Right lobe of liver (tissue), 6 donors: Measurements from ENCODE around the gene TWNK. TPM values are rescaled to one million over a fixed set of nuclear protein-coding genes. Genes with fewer than 3 reads are reported as not detected.

Source experiments
- ATAC-seq, 4 donors: fragments of 200-7000 bp; cut with Tn5 transposase; one replicate each; pipeline ENCODE4 v1.9.1; 2020; ENCODE audit warnings: mild to moderate bottlenecking in 4 of 4, moderate library complexity in 4 of 4
- DNase-seq, 3 donors: peaks; one replicate each; pipeline ENCODE4 v3.0.0-alpha.2; 2020
- H3K27ac ChIP-seq, 3 donors: fragments of 200-600 bp; one replicate each; pipeline ENCODE4 v1.8.0; 2022
- H3K27me3 ChIP-seq, 2 donors: fragments of 200-600 bp; one replicate each; pipeline ENCODE4 v1.8.0; 2022
- H3K36me3 ChIP-seq, 4 donors: fragments of 200-600 bp; sonication (generic) in 1 of 4; one replicate each; pipeline versions ENCODE4 v1.5.1 to v1.8.0; 2017 to 2022; ENCODE audit warnings: control low read depth in 1 of 4
- H3K4me1 ChIP-seq, 4 donors: fragments of 200-600 bp; sonication (generic) in 1 of 4; one replicate each; pipeline versions ENCODE4 v1.5.1 to v1.8.0; 2017 to 2022; ENCODE audit warnings: control low read depth in 1 of 4
- H3K4me3 ChIP-seq, 3 donors: fragments of 200-600 bp; one replicate each; pipeline ENCODE4 v1.8.0; 2022
- H3K9me3 ChIP-seq, 4 donors: fragments of 200-600 bp; sonication (generic) in 1 of 4; one replicate each; pipeline versions ENCODE4 v1.5.1 to v1.8.0; 2017 to 2022; ENCODE audit warnings: control low read depth in 1 of 4
- POLR2A ChIP-seq: fragments of 450-650 bp; IDR thresholded peaks from one replicate; pipeline ENCODE4 v1.6.1; 2017; ENCODE audit warnings: antibody characterized with exemption, mild to moderate bottlenecking
- WGBS: methylation state at CpG from one replicate; pipeline ENCODE4 v1.1.6; 2018; ENCODE audit warnings: low coverage, low lambda C conversion rate; ENCODE audit not compliant: insufficient coverage; ENCODE audit errors: missing lambda C conversion rate; 5-methylcytosine and 5-hydroxymethylcytosine counted together
- intact Hi-C, 2 donors: fragments of 100-400 bp; cut with DNase I; formaldehyde crosslinking; loops; one replicate each; pipeline versions ENCODE4 v1.11.2 to v1.14.1; 2022
- total RNA-seq, 6 experiments: library from RNA; depleted of rRNA in 2 of 6; stranded (reverse); fragments of >200 nt in 2 of 6; fragmentation: NEBNext Ultra II Directional in 3 of 6; extraction: Animal tissue kit (Norgen Biotek cat#: 25700) in 3 of 6; gene quantifications; one replicate each; pipeline versions ENCODE4 v1.1.0 to v1.2.4, GENCODE V29; 2016 to 2023
- TF ChIP-seq, protein P1 (sequence below), 4 donors: fragments of 200-600 bp in 3 of 4; fragments of 450-650 bp in 1 of 4; IDR thresholded peaks; one replicate each; pipeline versions ENCODE4 v1.5.1 to v1.8.0; 2016 to 2022; ENCODE audit warnings: antibody characterized with exemption in 4 of 4, mild to moderate bottlenecking in 2 of 4
- donor health status: DM: no; HTN: yes; CAD: no.
- donor health status: DM: no; HTN: no; CAD: no.
- donor health status: DM: no; HTN: no; CAD: no.
- donor health status: DM: no; HTN: yes; CAD: no.
- donor health status: DM: no; HTN: yes; CAD: no.

TWNK gene
- total RNA-seq, 6 experiments from 2014 or later, result 2.9 to 8.4 (median 4.6) TPM

DNA sequence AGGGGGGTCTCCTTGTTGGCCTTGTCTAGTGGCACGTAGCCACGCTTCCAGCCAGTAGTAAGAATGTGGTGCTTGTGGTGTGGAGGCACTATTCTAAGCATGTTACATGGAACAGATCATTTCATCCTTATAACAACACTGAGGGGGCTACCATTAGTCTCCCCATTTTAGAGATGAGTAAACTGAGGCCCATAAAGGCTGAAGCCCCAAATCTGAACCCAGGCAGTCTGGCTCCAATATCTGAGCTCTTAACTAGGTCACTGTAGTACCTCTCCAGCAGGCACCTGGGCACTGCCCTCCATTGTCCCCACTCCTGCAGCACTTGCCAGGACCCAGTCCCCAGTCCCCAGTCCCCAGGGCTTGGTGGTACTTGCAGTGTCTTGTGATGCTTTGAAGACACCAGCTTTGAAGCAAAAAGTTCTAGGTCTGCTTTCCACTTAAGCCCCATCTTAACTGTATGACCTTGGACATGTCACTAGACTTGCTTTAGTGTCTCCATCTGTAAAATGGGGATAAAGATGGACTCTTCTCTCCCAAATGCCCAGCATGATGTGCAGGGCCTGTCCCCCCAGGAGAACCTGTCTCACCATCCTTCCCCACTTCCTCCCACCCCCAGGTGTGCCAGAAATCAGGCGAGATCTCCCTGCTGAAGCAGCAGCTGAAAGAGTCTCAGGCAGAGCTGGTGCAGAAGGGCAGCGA, 18.7 kb downstream of the TWNK start:
- WGBS, result 89% methylated on average over 2 of the region's 4 CpGs
- no peak for DNase-seq

DNA sequence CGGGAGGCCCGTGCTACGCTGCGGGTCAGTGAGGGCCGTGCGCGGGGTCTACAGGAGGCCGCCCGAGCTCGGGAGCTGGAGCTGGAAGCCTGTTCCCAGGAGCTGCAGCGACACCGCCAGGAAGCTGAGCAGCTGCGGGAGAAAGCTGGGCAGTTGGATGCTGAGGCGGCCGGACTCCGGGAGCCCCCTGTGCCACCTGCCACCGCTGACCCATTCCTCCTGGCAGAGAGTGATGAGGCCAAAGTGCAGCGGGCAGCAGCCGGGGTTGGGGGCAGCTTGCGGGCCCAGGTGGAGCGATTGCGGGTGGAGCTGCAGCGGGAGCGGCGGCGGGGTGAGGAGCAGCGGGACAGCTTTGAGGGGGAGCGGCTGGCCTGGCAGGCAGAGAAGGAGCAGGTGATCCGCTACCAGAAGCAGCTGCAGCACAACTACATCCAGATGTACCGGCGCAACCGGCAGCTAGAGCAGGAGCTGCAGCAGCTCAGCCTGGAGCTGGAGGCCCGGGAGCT, 19.3 kb downstream of the TWNK start:
- Histone ChIP-seq H3K4me1 (no peaks in the 10 kb centered on the region), H3K9me3 (no peaks in the 10 kb centered on the region), H3K27me3 (no peaks in the 10 kb centered on the region), H3K4me3 (no peak overlapping the region), H3K36me3 (no peaks in the 10 kb centered on the region), H3K27ac (no peak overlapping the region)
- no peak for DNase-seq
- ATAC-seq, result no peak
- intact Hi-C loops, result loop anchor here in 1 of 2 donors (10.0 kb wide), 1 partner anchor 342 kb away; no protein-coding TSS in a partner anchor
- WGBS, result 80% methylated on average over 18 of the region's 33 CpGs
- TF ChIP-seq, protein P1, sequence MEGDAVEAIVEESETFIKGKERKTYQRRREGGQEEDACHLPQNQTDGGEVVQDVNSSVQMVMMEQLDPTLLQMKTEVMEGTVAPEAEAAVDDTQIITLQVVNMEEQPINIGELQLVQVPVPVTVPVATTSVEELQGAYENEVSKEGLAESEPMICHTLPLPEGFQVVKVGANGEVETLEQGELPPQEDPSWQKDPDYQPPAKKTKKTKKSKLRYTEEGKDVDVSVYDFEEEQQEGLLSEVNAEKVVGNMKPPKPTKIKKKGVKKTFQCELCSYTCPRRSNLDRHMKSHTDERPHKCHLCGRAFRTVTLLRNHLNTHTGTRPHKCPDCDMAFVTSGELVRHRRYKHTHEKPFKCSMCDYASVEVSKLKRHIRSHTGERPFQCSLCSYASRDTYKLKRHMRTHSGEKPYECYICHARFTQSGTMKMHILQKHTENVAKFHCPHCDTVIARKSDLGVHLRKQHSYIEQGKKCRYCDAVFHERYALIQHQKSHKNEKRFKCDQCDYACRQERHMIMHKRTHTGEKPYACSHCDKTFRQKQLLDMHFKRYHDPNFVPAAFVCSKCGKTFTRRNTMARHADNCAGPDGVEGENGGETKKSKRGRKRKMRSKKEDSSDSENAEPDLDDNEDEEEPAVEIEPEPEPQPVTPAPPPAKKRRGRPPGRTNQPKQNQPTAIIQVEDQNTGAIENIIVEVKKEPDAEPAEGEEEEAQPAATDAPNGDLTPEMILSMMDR (IDR thresholded peaks at IDR 0.05), result no peak
- no peak for TF ChIP-seq POLR2A

More for the DNA sequence above, 18.7 kb downstream of the TWNK start:
- Histone ChIP-seq H3K27ac (no peak overlapping the region), H3K4me3 (no peak overlapping the region), H3K36me3 (no peaks in the 10 kb centered on the region), H3K27me3 (no peaks in the 10 kb centered on the region), H3K4me1 (no peaks in the 10 kb centered on the region), H3K9me3 (no peaks in the 10 kb centered on the region)
- intact Hi-C loops, result loop anchor here in 1 of 2 donors (10.0 kb wide), 1 partner anchor 341 kb away; no protein-coding TSS in a partner anchor
- ATAC-seq, result no peak
- TF ChIP-seq, protein P1 (IDR thresholded peaks at IDR 0.05), result no peak
- TF ChIP-seq POLR2A, result no peak

DNA sequence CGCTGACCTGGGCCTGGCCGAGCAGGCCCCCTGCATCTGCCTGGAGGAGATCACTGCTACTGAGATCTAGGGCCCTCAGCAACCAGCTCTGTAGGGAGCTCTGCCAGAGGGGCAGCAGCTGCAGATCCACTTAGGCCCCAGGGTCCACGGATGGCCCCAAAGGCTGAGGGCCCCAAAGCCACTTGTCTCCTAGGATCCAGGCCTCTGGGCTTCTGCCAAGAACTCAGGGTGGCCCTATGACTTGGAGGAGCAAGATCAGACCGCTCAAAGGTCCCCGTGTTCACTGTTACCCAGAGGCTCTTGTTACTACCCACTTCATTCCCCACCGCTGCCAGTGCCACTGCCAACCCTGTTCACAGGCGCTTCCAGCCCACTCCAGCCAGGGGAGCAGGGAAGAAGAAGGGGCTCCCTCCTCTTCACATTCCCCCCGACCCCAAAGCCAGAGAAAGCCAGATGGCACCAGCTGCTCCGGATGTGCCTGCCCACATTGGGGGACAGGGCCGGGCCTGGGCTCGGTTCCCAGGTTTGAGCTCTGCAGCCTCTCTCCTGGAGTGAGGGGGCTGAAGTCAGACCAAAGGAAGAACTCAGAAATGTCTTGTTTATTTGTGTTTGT, 19.9 kb downstream of the TWNK start:
- ATAC-seq, result no peak
- intact Hi-C loops, result loop anchor here in 1 of 2 donors (10.0 kb wide), 1 partner anchor 342 kb away; no protein-coding TSS in a partner anchor
- Histone ChIP-seq H3K27me3 (no peaks in the 10 kb centered on the region), H3K4me1 (no peaks in the 10 kb centered on the region), H3K36me3 (no peaks in the 10 kb centered on the region), H3K27ac (no peak overlapping the region), H3K9me3 (no peaks in the 10 kb centered on the region), H3K4me3 (no peak overlapping the region)
- 49% methylated on average over 2 of the region's 11 CpGs for WGBS
- TF ChIP-seq, protein P1 (IDR thresholded peaks at IDR 0.05), result no peak
- no peak for TF ChIP-seq POLR2A
- DNase-seq, result no peak

DNA sequence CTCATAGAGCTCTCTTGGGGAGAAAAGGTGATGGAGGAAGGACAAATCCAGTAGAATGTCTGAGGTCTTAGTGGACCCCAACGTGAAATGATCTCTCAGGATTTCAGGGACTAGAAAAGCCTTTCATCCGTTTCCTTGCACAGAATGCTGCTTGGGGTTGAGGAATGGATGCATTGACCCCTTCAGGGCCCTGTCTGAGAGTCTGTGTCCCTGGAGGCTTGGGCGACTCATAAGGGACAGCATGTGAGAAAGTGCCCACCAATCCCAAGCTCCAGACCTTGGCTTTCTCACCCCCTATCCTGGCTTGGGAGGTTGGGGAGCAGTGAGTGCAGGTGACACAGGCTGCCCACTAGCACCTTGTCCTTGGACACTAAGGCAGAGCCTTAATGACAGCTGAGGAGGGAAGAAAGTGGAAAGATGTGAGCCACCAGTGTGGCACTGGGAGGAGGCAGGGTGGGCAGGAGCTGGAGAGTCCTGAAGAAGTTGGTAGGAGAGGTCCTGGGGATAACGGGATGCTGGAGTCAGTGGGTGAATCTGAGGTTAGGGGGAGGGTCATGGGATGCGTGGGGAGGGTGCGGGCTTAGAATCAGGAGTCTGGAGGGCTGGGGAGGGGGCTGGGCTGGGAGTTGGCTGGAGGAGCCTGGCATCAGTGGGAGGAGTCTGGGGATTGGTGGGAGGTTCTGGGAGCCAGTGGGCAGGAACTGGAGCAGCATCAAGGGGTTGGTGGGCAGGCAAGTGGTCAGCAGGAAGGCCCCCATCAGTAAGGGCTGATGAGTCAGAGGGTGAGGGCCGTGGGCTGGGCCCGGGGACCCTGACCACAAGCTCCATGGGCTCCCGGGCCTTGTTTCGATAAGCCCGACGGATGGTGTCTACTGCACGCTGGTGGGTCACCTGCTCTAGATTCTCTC, 20.8 kb downstream of the TWNK start:
- no peaks in the 10 kb centered on the region for H3K36me3 ChIP-seq
- H3K4me3 ChIP-seq, result no peak overlapping the region
- H3K9me3 ChIP-seq, result no peaks in the 10 kb centered on the region
- DNase-seq (no peak), ATAC-seq (no peak)
- intact Hi-C loops, result loop anchor here in 1 of 2 donors (10.0 kb wide), 1 partner anchor 343 kb away; no protein-coding TSS in a partner anchor
- no peak overlapping the region for H3K27ac ChIP-seq
- 46% methylated on average over 6 of the region's 13 CpGs for WGBS
- peaks cover 0 to 5% (median 0%) of the 10 kb centered on the region in 4 donors for H3K4me1 ChIP-seq
- TF ChIP-seq, protein P1 (IDR thresholded peaks at IDR 0.05), result no peak
- TF ChIP-seq POLR2A, result no peak
- no peaks in the 10 kb centered on the region for H3K27me3 ChIP-seq
